Hematopoietic multipotent progenitor cell treated with erythropoietin and hydrocortisone succinate and interleukin-3 and kit ligand, for 8 days (in vitro differentiated cells): ENCODE results near the gene DHX35.

ENCODE experiments used
- DNase-seq: peaks from one replicate; pipeline ENCODE4 v3.0.0-alpha.2; 2015

Gene DHX35

DNA sequence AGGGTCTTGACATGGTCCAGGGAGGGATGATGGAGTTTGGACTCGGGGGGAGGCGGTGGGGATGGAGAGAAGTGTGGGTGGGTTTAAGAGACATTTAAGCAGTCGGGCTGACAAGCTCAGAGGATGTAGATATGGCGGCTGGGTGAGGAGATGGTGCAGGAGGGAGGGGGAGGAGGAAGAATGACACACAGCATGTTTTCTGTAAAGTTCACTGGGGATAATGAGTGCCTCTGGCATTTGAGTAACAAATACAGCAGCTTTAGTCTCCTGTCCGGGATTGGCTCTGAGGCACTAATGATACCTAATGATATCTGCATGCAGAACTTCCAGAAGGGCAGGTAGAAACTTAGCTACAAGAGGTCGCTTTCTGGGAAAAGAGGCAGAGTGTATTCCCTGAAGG lies 107.8 kb downstream of the DHX35 start:
- no peak for DNase-seq

DNA sequence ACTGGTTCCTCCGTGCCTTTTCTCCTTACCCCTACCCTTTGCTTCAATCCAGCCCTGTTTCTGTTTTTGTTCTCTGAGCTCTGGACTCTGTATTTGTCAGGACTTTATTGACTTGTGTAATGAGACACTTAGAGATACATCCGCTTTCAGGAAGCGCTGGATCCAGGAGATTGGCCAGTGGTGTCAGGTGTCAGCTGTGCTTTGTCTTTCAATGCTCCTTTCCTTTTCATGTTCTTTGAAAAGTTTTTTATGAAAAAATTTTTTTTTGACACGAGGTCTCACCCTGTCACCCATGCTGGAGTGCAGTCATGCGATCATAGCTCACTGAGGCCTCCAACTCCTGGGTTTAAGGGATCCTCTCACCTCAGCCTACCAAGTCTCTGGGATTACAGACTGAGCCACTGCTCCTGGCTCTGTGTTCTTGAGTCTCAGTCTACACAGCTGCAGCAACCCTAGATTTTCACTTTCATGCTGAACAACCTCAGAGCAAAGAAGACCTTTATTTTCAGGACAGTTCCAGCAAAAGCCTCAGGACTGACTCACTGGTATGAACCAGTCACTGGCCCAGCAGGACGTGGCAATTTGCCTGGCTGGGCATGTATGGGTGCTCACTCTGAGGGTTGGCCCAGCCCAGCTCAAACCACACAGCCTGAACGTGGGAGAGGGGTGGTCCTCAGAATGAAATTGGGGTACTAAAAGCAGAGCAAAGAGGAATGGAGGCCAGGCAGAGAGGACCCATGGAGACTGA lies 108.5 kb downstream of the DHX35 start:
- no peak for DNase-seq

DNA sequence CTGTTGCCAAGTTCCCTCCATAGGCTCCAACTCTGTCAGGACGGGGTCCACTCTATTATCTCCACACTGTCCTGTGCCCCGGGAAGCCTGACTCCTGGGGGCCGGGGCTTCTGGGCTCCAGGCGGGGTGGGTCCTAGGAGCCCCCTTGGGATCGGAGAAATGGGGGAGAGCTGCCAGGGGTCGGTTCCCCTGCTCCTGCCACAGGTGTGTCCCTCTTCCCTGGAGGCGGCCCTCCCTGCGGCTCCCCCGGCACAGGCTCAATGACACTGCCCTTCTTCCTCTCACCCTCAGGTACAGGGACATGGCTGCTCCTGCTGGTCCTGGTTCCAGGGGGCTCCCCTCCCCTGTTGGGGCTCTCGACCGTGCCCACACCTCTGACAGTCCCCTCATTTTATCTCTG lies 110.0 kb downstream of the DHX35 start:
- DNase-seq, result no peak

DNA sequence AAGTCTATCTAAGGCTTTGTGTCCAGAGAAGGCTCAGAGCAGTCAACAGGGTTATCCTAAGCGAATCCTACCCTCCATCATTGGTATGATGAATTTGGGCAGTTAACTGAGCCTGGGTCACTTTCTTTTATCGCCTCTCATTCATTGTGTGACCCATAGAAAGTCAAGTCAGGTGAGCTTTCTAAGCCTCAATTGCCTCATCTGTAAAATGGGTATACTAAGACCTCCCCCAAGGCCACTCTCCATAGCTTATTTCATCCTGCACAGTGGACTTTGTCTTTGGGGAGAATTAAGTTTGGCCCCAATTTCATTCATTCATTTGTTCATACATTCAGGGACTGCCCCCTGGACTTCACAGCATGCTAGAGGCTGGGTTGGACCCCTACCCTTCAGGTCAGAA lies 110.5 kb downstream of the DHX35 start:
- no peak for DNase-seq

DNA sequence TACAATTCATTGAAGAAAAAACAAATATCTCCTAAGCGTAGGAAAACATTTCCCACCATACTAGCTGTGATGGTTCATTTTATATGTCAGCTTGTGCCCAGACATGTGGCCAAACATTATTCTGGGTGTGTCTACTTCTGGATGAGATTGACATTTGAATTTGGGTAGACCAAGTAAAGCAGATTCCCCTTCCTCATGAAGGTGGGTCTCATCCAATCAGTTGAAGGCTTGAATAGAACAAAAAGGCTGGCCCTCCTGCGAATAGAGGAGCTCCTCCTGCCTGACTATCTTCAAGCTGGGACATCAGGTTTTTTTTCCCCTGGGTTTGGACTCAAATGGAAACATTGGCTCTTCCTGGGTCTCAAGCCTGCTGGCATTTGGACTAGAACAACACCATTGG lies 113.6 kb downstream of the DHX35 start:
- no peak for DNase-seq

DNA sequence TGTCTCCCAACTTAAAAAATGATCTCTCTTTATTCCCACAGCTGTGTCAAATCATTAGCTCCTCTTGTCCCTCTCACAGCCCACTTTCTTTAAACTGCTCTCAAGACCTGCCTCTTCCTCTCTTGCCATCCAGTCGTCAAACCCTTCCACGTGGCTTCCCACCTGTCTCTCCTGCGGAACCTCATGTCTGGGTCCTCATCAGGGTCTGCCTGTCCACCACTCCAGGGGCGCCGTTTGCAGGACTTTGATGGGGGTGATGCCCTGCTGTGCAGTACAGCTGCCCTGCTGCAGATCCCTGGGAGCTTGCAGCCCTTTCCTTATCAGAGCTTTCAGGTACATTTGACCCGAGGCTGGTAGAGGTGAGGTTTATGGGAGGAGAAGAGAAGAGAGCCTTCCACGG lies 114.8 kb downstream of the DHX35 start:
- DNase-seq, result no peak

DNA sequence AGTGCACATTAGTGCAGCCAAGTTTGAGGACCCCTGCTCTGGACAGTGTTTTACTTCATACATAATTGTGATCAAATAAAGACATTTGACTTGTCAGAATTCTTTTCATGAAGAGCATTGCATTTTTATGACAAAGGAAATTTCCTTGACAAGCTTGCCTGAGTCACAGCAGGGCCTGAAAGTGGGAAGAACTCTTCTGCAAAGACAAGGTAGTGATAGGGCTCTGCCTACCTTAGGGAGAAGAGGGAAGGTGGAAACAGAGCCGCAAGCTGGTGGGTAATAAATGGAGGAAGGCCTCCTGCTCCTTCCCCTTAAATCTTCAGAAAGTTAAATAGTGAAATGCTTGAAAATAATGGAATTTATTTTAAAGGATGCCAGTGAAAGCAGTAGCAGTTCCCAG lies 118.2 kb downstream of the DHX35 start:
- DNase-seq, result no peak

DNA sequence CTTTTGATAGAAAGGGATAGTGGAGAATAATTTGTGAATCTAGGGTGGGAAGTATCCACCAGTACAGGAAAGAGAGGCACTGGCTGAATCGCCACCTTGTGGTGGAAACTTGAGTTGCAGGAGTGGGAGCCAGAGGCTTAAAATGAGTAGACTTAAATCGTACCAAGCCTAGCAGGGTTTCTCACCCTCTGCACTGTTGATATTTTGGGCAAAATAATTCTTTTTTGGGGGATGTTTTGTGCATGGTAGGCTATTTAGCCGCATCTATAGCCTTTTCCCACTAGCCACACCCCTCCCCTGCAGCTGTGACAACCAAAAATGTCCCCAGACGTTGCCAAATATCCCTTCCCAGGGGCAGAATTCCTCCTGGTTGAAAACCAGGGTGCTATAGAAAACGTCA lies 119.1 kb downstream of the DHX35 start:
- DNase-seq, result peak; percentile 81

DNA sequence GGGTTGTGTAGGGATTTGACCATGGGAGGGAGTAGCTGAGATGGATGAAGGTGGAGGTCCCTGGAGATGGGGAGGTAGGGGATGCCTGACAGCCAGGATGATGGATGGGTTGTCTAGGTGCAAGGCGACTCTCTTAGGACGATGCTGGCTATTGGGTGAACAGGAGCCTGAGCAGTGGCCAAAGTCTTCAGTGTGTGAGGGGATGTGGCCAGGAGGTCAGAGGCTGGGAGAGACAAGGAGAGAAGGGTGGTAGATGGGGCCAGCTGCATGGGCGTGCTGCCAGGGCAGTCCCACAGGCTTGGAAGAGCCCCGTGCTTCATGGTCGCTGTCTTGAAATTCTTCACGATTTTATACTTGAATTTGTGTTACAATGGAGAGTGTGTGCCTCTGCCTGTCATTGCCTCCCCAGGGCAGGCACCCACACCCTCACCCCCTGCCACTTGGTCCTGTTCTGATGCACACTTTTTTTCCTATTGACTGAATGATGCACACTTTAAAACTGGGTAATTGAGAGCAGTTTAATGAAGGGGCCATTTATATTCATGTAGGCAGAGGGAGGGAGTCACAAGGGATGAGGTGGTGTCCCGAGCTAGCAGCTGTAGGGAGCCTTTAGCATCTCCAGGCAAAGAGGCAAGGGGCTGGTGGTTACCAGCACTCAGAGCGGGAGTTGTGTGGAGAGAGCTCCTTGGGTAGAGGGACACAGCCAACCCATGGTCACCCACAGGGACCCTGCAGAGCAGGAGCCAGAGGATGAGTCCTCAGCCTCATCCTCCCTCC lies 120.7 kb downstream of the DHX35 start:
- no peak for DNase-seq

DNA sequence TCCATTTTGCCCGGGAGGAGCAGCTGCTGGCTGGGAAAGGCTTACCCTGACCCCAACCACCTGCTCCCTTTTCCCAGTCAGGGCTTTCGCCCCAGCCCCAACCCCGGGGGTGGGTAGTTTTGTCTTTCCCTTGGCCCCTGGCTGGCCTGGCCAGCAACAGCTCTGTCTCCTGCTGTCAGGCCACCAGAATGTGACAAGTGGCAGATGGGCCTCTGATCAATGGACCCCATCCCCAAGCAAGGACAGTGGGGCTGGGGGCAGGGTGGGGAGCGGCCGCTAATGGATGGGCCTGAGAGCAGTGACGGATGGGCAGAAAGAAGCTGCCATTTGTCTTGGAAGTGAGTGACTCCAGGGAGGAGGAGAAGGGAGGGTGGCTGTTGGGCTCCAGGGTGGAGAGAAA lies 121.6 kb downstream of the DHX35 start:
- no peak for DNase-seq

DNA sequence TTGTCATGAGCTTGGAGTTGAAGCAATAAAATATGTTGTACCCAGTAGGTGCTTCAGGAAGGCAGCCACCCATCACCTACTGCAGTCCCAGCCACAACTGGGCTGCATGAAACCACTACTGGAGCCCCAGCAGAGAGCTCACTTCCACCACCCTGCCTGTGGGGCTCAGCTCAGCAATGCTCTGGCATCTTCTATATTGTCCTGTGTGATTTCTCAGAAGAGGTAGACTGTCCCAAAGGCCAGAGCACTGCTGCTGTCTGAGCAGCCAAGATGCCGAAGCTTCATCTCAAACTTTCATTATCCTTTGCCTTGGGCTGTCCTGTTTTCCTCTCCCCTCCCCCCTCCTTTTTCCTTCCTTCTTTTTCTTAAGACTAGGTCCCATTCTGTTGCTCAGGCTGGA lies 126.9 kb downstream of the DHX35 start:
- no peak for DNase-seq
